ENCODE measurements around the gene PTPRD. TPM values are rescaled to one million over a fixed set of nuclear protein-coding genes. Genes with fewer than 3 reads are reported as not detected.

The PTPRD gene
- total RNA-seq, 1 donor from 2014 or later = 532 TPM

DNA sequence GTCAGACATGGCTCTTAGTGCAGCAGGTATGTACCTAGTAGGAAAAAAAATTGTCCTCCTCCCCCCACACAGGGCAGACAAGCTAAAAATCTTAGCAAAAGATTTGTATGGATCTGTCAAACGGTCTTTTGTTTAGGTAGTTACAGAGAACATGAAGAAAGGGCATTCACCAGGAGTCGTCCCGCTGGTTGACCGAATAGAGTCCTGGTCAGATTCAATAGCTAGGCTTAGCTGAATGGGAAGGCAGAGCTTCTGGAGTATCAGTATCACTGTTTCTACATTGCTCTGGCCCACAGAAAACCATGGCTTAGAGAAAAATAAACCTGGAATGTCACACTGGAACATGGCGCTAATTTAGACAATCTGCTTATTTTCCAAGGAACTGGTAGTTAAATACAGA is 642.3 kb downstream of the PTPRD start:
- H3K27ac Mint-ChIP-seq (ENCODE audit: unreplicated experiment) = no peak overlapping the region
- TF ChIP-seq, protein P1, sequence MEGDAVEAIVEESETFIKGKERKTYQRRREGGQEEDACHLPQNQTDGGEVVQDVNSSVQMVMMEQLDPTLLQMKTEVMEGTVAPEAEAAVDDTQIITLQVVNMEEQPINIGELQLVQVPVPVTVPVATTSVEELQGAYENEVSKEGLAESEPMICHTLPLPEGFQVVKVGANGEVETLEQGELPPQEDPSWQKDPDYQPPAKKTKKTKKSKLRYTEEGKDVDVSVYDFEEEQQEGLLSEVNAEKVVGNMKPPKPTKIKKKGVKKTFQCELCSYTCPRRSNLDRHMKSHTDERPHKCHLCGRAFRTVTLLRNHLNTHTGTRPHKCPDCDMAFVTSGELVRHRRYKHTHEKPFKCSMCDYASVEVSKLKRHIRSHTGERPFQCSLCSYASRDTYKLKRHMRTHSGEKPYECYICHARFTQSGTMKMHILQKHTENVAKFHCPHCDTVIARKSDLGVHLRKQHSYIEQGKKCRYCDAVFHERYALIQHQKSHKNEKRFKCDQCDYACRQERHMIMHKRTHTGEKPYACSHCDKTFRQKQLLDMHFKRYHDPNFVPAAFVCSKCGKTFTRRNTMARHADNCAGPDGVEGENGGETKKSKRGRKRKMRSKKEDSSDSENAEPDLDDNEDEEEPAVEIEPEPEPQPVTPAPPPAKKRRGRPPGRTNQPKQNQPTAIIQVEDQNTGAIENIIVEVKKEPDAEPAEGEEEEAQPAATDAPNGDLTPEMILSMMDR (IDR thresholded peaks at IDR 0.05; ENCODE audit: partially characterized antibody, unreplicated experiment) = no peak
- H3K4me3 Mint-ChIP-seq (ENCODE audit: unreplicated experiment) = no peak overlapping the region
- H3K27me3 Mint-ChIP-seq (ENCODE audit: unreplicated experiment) = no peaks in the 10 kb centered on the region
- no peaks in the 10 kb centered on the region for H3K36me3 Mint-ChIP-seq (ENCODE audit: unreplicated experiment)
- DNase-seq = no peak
- no peaks in the 10 kb centered on the region for H3K4me1 Mint-ChIP-seq (ENCODE audit: low read depth, unreplicated experiment)
- no peaks in the 10 kb centered on the region for H3K9me3 Mint-ChIP-seq (ENCODE audit: unreplicated experiment)

DNA sequence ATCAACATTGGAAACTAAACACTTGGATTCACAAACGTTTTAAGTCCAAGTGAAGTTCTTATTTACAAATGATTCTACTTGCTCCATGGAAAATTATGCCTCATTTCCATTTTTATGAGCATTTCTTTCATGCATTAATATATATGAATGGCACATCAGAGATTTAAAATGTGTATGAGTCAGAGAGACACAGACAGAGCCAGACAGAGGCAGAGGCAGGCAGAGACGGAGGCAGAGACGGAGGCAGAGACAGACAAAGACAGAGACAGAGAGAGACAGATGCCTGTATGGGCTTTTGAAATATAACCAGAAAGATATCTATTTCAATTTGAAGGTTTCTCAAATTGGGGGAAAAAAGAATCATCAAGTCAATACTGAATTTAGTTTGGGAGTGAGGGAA is 649.0 kb downstream of the PTPRD start:
- Mint-ChIP-seq H3K27me3 (ENCODE audit: unreplicated experiment) (no peaks in the 10 kb centered on the region), H3K27ac (ENCODE audit: unreplicated experiment) (no peak overlapping the region), H3K36me3 (ENCODE audit: unreplicated experiment) (no peaks in the 10 kb centered on the region), H3K9me3 (ENCODE audit: unreplicated experiment) (no peaks in the 10 kb centered on the region), H3K4me3 (ENCODE audit: unreplicated experiment) (no peak overlapping the region), H3K4me1 (ENCODE audit: low read depth, unreplicated experiment) (no peaks in the 10 kb centered on the region)
- no peak for DNase-seq
- TF ChIP-seq, protein P1 (IDR thresholded peaks at IDR 0.05; ENCODE audit: partially characterized antibody, unreplicated experiment) = no peak

DNA sequence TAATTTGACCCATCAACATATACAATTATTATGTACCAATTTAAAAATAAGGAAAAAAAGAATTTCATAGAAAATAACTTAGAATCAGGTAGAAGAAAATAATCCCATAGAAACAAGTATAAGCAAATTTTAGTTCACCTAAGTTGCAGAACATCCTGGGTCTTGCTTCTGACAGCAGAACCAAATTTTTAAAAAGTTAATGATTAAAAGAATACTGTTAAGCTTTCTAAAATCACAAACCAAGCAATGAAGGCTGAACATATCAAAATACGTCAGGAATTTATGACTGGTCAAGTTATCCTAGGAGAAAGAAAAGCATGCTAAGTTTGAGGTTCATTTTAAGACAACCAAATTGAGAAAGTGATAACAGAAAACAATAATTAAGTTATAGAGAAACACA is 650.9 kb downstream of the PTPRD start:
- no peaks in the 10 kb centered on the region for H3K27me3 Mint-ChIP-seq (ENCODE audit: unreplicated experiment)
- TF ChIP-seq, protein P1 (IDR thresholded peaks at IDR 0.05; ENCODE audit: partially characterized antibody, unreplicated experiment) = no peak

DNA sequence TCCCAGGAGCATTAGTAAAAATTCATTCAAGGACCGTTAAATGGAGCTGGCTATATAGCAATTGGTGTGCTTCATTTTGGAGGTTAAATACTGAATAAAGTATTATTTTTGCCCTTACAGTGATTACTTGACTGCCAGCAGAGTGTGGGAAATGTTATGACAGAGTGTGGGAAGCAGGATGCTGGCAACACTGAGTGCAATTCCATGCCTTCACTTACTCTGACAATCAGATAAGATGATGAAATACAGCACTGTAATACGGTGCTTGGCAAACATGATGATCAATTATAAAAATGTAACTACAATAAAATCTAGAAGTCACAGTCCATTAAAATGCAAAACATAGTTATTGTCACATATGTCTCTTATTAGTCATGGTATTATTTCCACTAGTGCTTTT is 651.3 kb downstream of the PTPRD start:
- H3K27me3 Mint-ChIP-seq (ENCODE audit: unreplicated experiment) = no peaks in the 10 kb centered on the region
- H3K4me1 Mint-ChIP-seq (ENCODE audit: low read depth, unreplicated experiment) = no peaks in the 10 kb centered on the region
- H3K27ac Mint-ChIP-seq (ENCODE audit: unreplicated experiment) = no peak overlapping the region
- H3K36me3 Mint-ChIP-seq (ENCODE audit: unreplicated experiment) = no peaks in the 10 kb centered on the region
- TF ChIP-seq, protein P1 (IDR thresholded peaks at IDR 0.05; ENCODE audit: partially characterized antibody, unreplicated experiment) = no peak
- DNase-seq = no peak
- H3K9me3 Mint-ChIP-seq (ENCODE audit: unreplicated experiment) = no peaks in the 10 kb centered on the region
- no peak overlapping the region for H3K4me3 Mint-ChIP-seq (ENCODE audit: unreplicated experiment)

More for the DNA sequence above, 650.9 kb downstream of the PTPRD start:
- no peak for DNase-seq
- H3K36me3 Mint-ChIP-seq (ENCODE audit: unreplicated experiment) = no peaks in the 10 kb centered on the region
- no peak overlapping the region for H3K4me3 Mint-ChIP-seq (ENCODE audit: unreplicated experiment)
- H3K9me3 Mint-ChIP-seq (ENCODE audit: unreplicated experiment) = no peaks in the 10 kb centered on the region
- no peak overlapping the region for H3K27ac Mint-ChIP-seq (ENCODE audit: unreplicated experiment)
- no peaks in the 10 kb centered on the region for H3K4me1 Mint-ChIP-seq (ENCODE audit: low read depth, unreplicated experiment)

DNA sequence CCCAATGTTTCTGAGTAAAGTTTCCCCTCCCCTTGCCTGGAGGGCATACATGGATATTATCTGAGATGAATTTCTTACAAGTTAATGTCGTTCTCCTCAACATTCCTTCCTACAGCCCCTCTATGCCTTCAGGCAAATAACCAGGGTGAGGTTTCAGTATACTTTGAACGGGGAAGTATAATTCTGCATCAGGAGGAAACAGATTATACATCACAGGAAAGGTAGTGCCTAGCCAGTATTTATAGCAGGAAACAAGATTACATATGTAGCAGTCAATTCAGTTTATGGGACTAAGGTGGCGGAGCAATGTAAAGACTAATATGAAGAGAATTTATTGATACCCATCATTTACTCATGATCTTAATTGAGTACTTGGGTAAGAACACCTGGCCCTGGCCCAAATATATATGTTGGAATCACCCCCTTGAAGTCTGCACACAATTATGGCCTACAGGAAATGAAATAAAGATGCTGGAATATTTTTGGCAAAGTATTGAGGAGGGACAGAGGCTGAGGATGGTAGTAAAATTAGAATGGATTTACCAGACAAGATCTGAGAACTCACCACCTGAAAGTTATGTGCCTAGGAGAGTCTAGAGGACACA is 661.1 kb downstream of the PTPRD start:
- H3K4me1 Mint-ChIP-seq (ENCODE audit: low read depth, unreplicated experiment) = no peaks in the 10 kb centered on the region
- H3K27me3 Mint-ChIP-seq (ENCODE audit: unreplicated experiment) = peaks cover 5% of the 10 kb centered on the region

More for the DNA sequence above, 661.1 kb downstream of the PTPRD start:
- TF ChIP-seq, protein P1 (IDR thresholded peaks at IDR 0.05; ENCODE audit: partially characterized antibody, unreplicated experiment) = no peak
- no peaks in the 10 kb centered on the region for H3K9me3 Mint-ChIP-seq (ENCODE audit: unreplicated experiment)
- no peak overlapping the region for H3K27ac Mint-ChIP-seq (ENCODE audit: unreplicated experiment)
- no peaks in the 10 kb centered on the region for H3K36me3 Mint-ChIP-seq (ENCODE audit: unreplicated experiment)
- DNase-seq = no peak
- no peak overlapping the region for H3K4me3 Mint-ChIP-seq (ENCODE audit: unreplicated experiment)
